ENCODE measurements around the gene HLCS.

The HLCS gene

DNA sequence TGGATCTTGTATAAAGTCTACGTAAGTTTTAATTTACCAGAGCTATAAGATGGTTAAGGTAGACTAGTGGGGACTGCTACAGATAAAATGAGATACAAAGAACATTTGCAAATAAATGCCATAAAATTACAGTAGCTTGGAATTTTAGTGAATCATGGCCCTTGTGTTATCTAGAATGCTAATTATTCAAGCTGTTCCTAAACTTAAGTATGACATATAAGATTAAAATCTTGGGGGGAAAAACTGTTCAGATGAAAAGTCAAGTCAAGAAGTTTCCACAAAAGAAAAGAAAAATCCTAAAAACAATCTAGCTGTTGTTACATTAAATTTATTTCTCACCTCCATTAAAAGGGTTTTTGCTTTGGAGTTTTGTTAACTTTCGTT, 215.9 kb downstream of the HLCS start:
- Histone ChIP-seq H3K4me2 (ENCODE audit: low read length) (no peak overlapping the region), H3K27me3 (ENCODE audit: low read depth, low read length) (no peaks in the 10 kb centered on the region)

DNA sequence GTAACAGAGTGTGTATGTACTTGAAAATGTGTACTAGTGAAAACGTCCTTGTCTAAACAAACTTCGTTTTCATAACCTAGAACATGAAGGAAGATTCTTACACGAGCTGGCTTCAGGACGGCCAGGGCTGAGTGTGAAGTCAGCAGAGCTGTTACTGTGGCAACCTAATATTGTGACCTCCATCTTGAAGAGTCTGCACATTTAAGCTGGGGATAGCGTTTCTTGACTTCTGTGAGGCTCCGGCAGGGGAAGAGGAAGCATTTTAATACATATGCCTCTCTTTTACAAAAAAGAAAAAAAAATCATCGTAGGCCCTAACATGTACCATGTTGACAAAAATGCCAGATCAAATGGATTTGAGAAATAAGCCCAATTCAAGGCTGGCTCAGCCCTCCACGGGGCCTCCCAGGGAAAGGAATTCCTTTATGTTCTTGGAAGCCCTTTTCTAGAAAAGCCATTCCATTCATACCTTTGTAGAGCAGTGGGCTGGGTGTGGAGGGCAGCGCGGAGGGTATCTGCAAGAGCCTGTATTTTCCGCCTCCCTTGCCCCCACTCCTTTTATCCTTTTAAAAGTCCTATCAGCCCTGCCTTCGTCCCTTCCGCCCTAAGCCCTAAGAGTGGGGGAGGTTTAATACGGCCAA, 216.4 kb downstream of the HLCS start:
- H3K4me1 ChIP-seq (ENCODE audit: low read length), result no peaks in the 10 kb centered on the region
- H3K4me3 ChIP-seq (ENCODE audit: low read length), result no peak overlapping the region
- TF ChIP-seq EZH2phosphoT487 (IDR thresholded peaks at IDR 0.05; ENCODE audit: low read depth), result no peak
- TF ChIP-seq, protein P1, sequence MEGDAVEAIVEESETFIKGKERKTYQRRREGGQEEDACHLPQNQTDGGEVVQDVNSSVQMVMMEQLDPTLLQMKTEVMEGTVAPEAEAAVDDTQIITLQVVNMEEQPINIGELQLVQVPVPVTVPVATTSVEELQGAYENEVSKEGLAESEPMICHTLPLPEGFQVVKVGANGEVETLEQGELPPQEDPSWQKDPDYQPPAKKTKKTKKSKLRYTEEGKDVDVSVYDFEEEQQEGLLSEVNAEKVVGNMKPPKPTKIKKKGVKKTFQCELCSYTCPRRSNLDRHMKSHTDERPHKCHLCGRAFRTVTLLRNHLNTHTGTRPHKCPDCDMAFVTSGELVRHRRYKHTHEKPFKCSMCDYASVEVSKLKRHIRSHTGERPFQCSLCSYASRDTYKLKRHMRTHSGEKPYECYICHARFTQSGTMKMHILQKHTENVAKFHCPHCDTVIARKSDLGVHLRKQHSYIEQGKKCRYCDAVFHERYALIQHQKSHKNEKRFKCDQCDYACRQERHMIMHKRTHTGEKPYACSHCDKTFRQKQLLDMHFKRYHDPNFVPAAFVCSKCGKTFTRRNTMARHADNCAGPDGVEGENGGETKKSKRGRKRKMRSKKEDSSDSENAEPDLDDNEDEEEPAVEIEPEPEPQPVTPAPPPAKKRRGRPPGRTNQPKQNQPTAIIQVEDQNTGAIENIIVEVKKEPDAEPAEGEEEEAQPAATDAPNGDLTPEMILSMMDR (IDR thresholded peaks at IDR 0.05; ENCODE audit: low read depth, low read length), result no peak
- no peaks in the 10 kb centered on the region for H3K36me3 ChIP-seq (replicated peaks; ENCODE audit: low read depth, low read length)
- no peak overlapping the region for H2AFZ ChIP-seq (ENCODE audit: low read depth, low read length)
- no peak overlapping the region for H3K4me2 ChIP-seq (ENCODE audit: low read length)
- H3K9ac ChIP-seq (ENCODE audit: low read length), result no peak overlapping the region
- no peaks in the 10 kb centered on the region for H3K27me3 ChIP-seq (ENCODE audit: low read depth, low read length)
- H3K79me2 ChIP-seq (ENCODE audit: low read length), result no peaks in the 10 kb centered on the region
- H3K27ac ChIP-seq (ENCODE audit: low read length), result no peak overlapping the region
- no peaks in the 10 kb centered on the region for H3K9me3 ChIP-seq (ENCODE audit: insufficient read depth, low read length)
- H4K20me1 ChIP-seq (ENCODE audit: insufficient read depth, low read length), result no peaks in the 10 kb centered on the region

More for the DNA sequence above, 215.9 kb downstream of the HLCS start:
- H3K36me3 ChIP-seq (replicated peaks; ENCODE audit: low read depth, low read length), result no peaks in the 10 kb centered on the region
- H2AFZ ChIP-seq (ENCODE audit: low read depth, low read length), result no peak overlapping the region
- H3K4me3 ChIP-seq (ENCODE audit: low read length), result no peak overlapping the region
- TF ChIP-seq, protein P1 (IDR thresholded peaks at IDR 0.05; ENCODE audit: low read depth, low read length), result no peak
- TF ChIP-seq EZH2phosphoT487 (IDR thresholded peaks at IDR 0.05; ENCODE audit: low read depth), result no peak
- no peak overlapping the region for H3K9ac ChIP-seq (ENCODE audit: low read length)
- H3K9me3 ChIP-seq (ENCODE audit: insufficient read depth, low read length), result no peaks in the 10 kb centered on the region
- no peaks in the 10 kb centered on the region for H4K20me1 ChIP-seq (ENCODE audit: insufficient read depth, low read length)
- no peak overlapping the region for H3K27ac ChIP-seq (ENCODE audit: low read length)
- no peaks in the 10 kb centered on the region for H3K79me2 ChIP-seq (ENCODE audit: low read length)
- no peaks in the 10 kb centered on the region for H3K4me1 ChIP-seq (ENCODE audit: low read length)

DNA sequence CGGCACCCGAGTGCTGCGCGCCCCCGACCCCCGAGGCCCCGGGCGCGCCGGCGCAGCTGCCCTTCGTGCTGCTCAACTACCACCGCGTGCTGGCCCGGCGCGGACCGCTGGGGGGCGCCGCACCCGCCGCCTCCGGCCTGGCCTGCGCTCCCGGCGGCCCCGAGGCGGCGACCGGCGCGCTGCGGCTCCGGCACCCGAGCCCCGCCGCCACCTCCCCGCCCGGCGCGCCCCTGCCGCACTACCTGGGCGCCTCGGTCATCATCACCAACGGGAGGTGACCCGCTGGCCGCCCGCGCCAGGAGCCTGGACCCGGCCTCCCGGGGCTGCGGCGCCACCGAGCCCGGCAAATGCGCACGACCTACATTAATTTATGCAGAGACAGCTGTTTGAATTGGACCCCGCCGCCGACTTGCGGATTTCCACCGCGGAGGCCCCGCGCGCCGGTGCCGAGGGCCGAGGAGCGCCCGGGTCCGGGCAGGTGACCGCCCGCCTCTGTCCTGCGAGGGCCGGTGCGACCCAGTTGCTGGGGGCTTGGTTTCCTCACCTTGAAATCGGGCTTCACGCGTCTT, 218.6 kb downstream of the HLCS start:
- Histone ChIP-seq H3K4me2 (ENCODE audit: low read length) (no peak overlapping the region), H3K4me3 (ENCODE audit: low read length) (no peak overlapping the region)

More for the DNA sequence above, 218.6 kb downstream of the HLCS start:
- no peaks in the 10 kb centered on the region for H3K27me3 ChIP-seq (ENCODE audit: low read depth, low read length)
- H3K79me2 ChIP-seq (ENCODE audit: low read length), result no peaks in the 10 kb centered on the region
- no peak overlapping the region for H3K9ac ChIP-seq (ENCODE audit: low read length)
- no peaks in the 10 kb centered on the region for H3K9me3 ChIP-seq (ENCODE audit: insufficient read depth, low read length)
- H3K4me1 ChIP-seq (ENCODE audit: low read length), result no peaks in the 10 kb centered on the region
- H2AFZ ChIP-seq (ENCODE audit: low read depth, low read length), result no peak overlapping the region
- H3K36me3 ChIP-seq (replicated peaks; ENCODE audit: low read depth, low read length), result no peaks in the 10 kb centered on the region
- TF ChIP-seq, protein P1 (IDR thresholded peaks at IDR 0.05; ENCODE audit: low read depth, low read length), result no peak
- no peak for TF ChIP-seq EZH2phosphoT487 (IDR thresholded peaks at IDR 0.05; ENCODE audit: low read depth)
- no peaks in the 10 kb centered on the region for H4K20me1 ChIP-seq (ENCODE audit: insufficient read depth, low read length)
- no peak overlapping the region for H3K27ac ChIP-seq (ENCODE audit: low read length)

All from OCI-LY3 (cell line).